Measurements from ENCODE around the gene COBL.

The COBL gene

GRCh38 chr7:51071427-51071826 is 245.2 kb downstream of the COBL start:
- H3K4me3 ChIP-seq = no peak overlapping the region

GRCh38 chr7:51070151-51070550 is 246.5 kb downstream of the COBL start:
- Histone ChIP-seq H3K27ac (peak overlapping the region in 2 of 21 experiments; percentile 25 to 60), H3K4me3 (no peak overlapping the region)

More at GRCh38 chr7:51071427-51071826, 245.2 kb downstream of the COBL start:
- no peak overlapping the region for H3K27ac ChIP-seq

- H3K27ac ChIP-seq = peak overlapping the region in 3 of 21 experiments; percentile 25 to 60 (median 39)
- no peak overlapping the region for H3K4me3 ChIP-seq
Observed at GRCh38 chr7:51069411-51070083, 247.1 kb downstream of the COBL start.

GRCh38 chr7:51068401-51068800 is 248.2 kb downstream of the COBL start:
- no peak overlapping the region for H3K27ac ChIP-seq
- H3K4me3 ChIP-seq = no peak overlapping the region

- no peak overlapping the region for H3K4me3 ChIP-seq
- H3K27ac ChIP-seq = no peak overlapping the region
Observed at GRCh38 chr7:51067757-51068156, 248.9 kb downstream of the COBL start.

GRCh38 chr7:51067258-51067657 is 249.4 kb downstream of the COBL start:
- no peak overlapping the region for H3K27ac ChIP-seq

GRCh38 chr7:51066405-51066882 is 250.2 kb downstream of the COBL start:
- Histone ChIP-seq H3K27ac (no peak overlapping the region), H3K4me3 (no peak overlapping the region)

More at GRCh38 chr7:51067258-51067657, 249.4 kb downstream of the COBL start:
- no peak overlapping the region for H3K4me3 ChIP-seq

- Histone ChIP-seq H3K27ac (no peak overlapping the region), H3K4me3 (no peak overlapping the region)
Observed at GRCh38 chr7:51065766-51066165, 250.8 kb downstream of the COBL start.

- Histone ChIP-seq H3K4me3 (no peak overlapping the region), H3K27ac (no peak overlapping the region)
Observed at GRCh38 chr7:51064688-51065087, 251.9 kb downstream of the COBL start.

GRCh38 chr7:51062222-51062987 is 254.2 kb downstream of the COBL start:
- no peak overlapping the region for H3K4me3 ChIP-seq
- H3K27ac ChIP-seq = no peak overlapping the region

- Histone ChIP-seq H3K4me3 (no peak overlapping the region), H3K27ac (no peak overlapping the region)
Observed at GRCh38 chr7:51060536-51060935, 256.1 kb downstream of the COBL start.

- no peak overlapping the region for H3K4me3 ChIP-seq
- H3K27ac ChIP-seq = no peak overlapping the region
Observed at GRCh38 chr7:51059504-51060142, 257.0 kb downstream of the COBL start.

- H3K4me3 ChIP-seq = no peak overlapping the region
- no peak overlapping the region for H3K27ac ChIP-seq
Observed at GRCh38 chr7:51058764-51059163, 257.8 kb downstream of the COBL start.

- no peak overlapping the region for H3K27ac ChIP-seq
- H3K4me3 ChIP-seq = no peak overlapping the region
Observed at GRCh38 chr7:51055039-51055840, 261.4 kb downstream of the COBL start.

- H3K4me3 ChIP-seq = no peak overlapping the region
- H3K27ac ChIP-seq = no peak overlapping the region
Observed at GRCh38 chr7:51054231-51054630, 262.4 kb downstream of the COBL start.

- Histone ChIP-seq H3K27ac (no peak overlapping the region), H3K4me3 (no peak overlapping the region)
Observed at GRCh38 chr7:51053160-51053925, 263.3 kb downstream of the COBL start.

GRCh38 chr7:51046482-51046881 is 270.1 kb downstream of the COBL start:
- H3K4me3 ChIP-seq = no peak overlapping the region
- H3K27ac ChIP-seq = no peak overlapping the region

GRCh38 chr7:51046103-51046466 is 270.5 kb downstream of the COBL start:
- Histone ChIP-seq H3K4me3 (no peak overlapping the region), H3K27ac (no peak overlapping the region)

All from skin epidermis (tissue), 12 donors.